Osteoblast (primary cell): ENCODE results near the gene ITPRIP. TPM values are rescaled to one million over a fixed set of nuclear protein-coding genes. Genes with fewer than 3 reads are reported as not detected.
A peak's percentile ranks its signal among the peaks of the same experiment; 100 is the strongest.

ENCODE experiments used
- DNase-seq: peaks from one replicate; pipeline ENCODE4 v3.0.0; 2011; ENCODE audit warnings: low spot score, mixed read lengths; ENCODE audit not compliant: insufficient read length; ENCODE audit errors: missing footprints
- H2AFZ ChIP-seq: 2 replicates; pipeline ENCODE4 v1.6.0; 2011; ENCODE audit warnings: mild to moderate bottlenecking, low read length
- H3K27ac ChIP-seq: 2 replicates; pipeline ENCODE4 v1.5.1; 2011; ENCODE audit warnings: mild to moderate bottlenecking, low read depth, low read length, moderate library complexity
- H3K27me3 ChIP-seq: 2 replicates; pipeline ENCODE4 v1.6.0; 2012; ENCODE audit warnings: mild to moderate bottlenecking, control low read depth, inconsistent platforms, low read length, moderate library complexity; ENCODE audit not compliant: insufficient read depth
- H3K36me3 ChIP-seq: 2 replicates; pipeline ENCODE4 v1.5.1; 2011; ENCODE audit warnings: mild to moderate bottlenecking, low read length, control low read depth, moderate library complexity; ENCODE audit not compliant: insufficient read depth
- H3K4me1 ChIP-seq: 2 replicates; pipeline ENCODE4 v1.5.1; 2011; ENCODE audit warnings: mild to moderate bottlenecking, low read length, control low read depth, moderate library complexity; ENCODE audit not compliant: insufficient read depth
- H3K4me2 ChIP-seq: 2 replicates; pipeline ENCODE4 v1.6.0; 2011; ENCODE audit warnings: mild to moderate bottlenecking, low read length; ENCODE audit not compliant: insufficient read depth
- H3K4me3 ChIP-seq: fragments of 200-600 bp; sonication (generic); 3 replicates; pipeline ENCODE4 v1.5.1; 2012; ENCODE audit warnings: mild to moderate bottlenecking, low read length, inconsistent platforms; ENCODE audit not compliant: insufficient read depth
- H3K79me2 ChIP-seq: 2 replicates; pipeline ENCODE4 v1.6.0; 2012; ENCODE audit warnings: mild to moderate bottlenecking, low read length, control low read depth, inconsistent platforms; ENCODE audit not compliant: insufficient read depth
- H3K9me3 ChIP-seq: 2 replicates; pipeline ENCODE4 v1.5.1; 2011; ENCODE audit warnings: low read depth, low read length, control low read depth
- H4K20me1 ChIP-seq: 2 replicates; pipeline ENCODE4 v1.6.0; 2012; ENCODE audit warnings: mild to moderate bottlenecking, low read length, control low read depth; ENCODE audit not compliant: insufficient read depth
- CTCF ChIP-seq: IDR thresholded peaks from 2 replicates; pipeline ENCODE4 v1.5.1; 2011; ENCODE audit warnings: mild to moderate bottlenecking, low read depth, low read length, moderate library complexity; ENCODE audit errors: extremely low read depth
- small RNA-seq: library from RNA; depleted of rRNA; stranded (forward); fragments of <200 nt; gene quantifications from one replicate; pipeline ENCODE3, GENCODE V24; 2012
- total RNA-seq: library from RNA; depleted of rRNA; stranded (reverse); fragments of >200 nt; gene quantifications from 2 replicates; pipeline ENCODE4 v1.2.3, GENCODE V29; 2012

ITPRIP gene
- total RNA-seq, 1 donor, result 14.8 TPM

DNA sequence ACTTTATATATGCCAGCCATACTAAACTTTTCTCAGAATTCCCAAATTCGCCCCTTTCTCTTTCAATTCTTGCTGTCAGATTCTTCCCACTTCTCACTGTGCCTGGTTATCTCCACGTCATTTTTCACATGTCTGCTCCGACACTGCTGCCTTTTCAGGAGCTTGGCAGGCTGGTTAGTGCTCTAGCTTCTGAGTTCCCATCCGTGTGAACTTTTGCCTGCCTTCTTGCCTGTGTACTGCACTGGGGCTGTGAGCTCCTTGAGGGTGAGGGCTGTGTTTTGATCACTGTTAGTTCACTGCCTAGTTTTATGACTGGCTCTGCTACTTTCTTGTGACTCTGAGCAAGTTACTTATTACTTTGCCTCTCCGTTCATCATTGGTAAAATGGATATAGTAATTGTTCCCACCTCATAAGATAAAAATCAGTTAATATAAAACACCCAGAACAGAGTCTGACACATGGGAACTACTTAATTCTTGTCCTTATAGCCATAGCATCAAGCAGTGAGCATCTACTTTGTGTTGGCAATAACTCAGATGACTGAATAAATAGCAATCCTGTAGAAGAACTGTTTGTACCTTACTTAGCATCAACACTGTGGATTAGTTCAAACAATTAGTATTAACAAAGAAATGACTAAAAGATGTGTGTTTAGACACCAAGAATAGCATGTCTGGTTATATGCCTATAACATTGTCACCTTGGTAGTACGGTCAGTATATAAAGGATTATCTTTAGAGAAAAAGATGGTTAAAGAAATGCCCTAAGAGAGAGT is 78.1 kb downstream of the ITPRIP start:
- peak overlapping the region; percentile 30 for H3K4me2 ChIP-seq
- H3K36me3 ChIP-seq, result peaks cover 85% of the 10 kb centered on the region
- peaks cover 41% of the 10 kb centered on the region for H3K4me1 ChIP-seq
- no peak overlapping the region for H2AFZ ChIP-seq
- H3K4me3 ChIP-seq, result no peak overlapping the region
- peaks cover 85% of the 10 kb centered on the region for H3K79me2 ChIP-seq
- peaks cover 25% of the 10 kb centered on the region for H4K20me1 ChIP-seq
- H3K9me3 ChIP-seq, result no peaks in the 10 kb centered on the region
- DNase-seq, result no peak
- no peak for TF ChIP-seq CTCF
- no peaks in the 10 kb centered on the region for H3K27me3 ChIP-seq
- peak overlapping the region; percentile 51 for H3K27ac ChIP-seq

Small RNA genes within 50 kb of the gene (small RNA-seq; reads per million reads assigned to genes)
- gene MIR4482, result 0.22 reads per million

Other genes starting within 250 kb of the ITPRIP start
- gene SFR1, start 216.3 kb downstream of the ITPRIP start, total RNA-seq, result 9.7 and 11.6 TPM in 2 replicates
- 0.36 and 0.59 TPM in 2 replicates for gene CFAP43, start 106.1 kb downstream of the ITPRIP start, total RNA-seq
- gene GSTO1, start 83.6 kb downstream of the ITPRIP start, total RNA-seq, result 149 and 177 TPM in 2 replicates
- 1.8 and 2.2 TPM in 2 replicates for gene GSTO2, start 69.3 kb downstream of the ITPRIP start, total RNA-seq
- 0.36 and 0.59 TPM in 2 replicates for gene CFAP58, start 15.4 kb upstream of the ITPRIP start, total RNA-seq